H1 (cell line): ENCODE data around the gene GULP1. TPM values are rescaled to one million over a fixed set of nuclear protein-coding genes. Genes with fewer than 3 reads are reported as not detected.

Source experiments
- CTCF ChIA-PET: fragments of 300-600 bp; sonication (Branson Sonifier 250); formaldehyde crosslinking; loops from one replicate; lab custom pipeline; 2021; ENCODE audit not compliant: partially characterized antibody; lab: Charles Lee
- POLR2A ChIA-PET: fragments of 300-600 bp; sonication (Branson Sonifier 250); formaldehyde crosslinking; loops from one replicate; lab custom pipeline; 2021; ENCODE audit warnings: inconsistent platforms; ENCODE audit not compliant: partially characterized antibody; lab: Charles Lee
- DNase-seq, 2 experiments: peaks; one replicate each; pipeline versions ENCODE4 v3.0.0 to v3.0.0-alpha.2; 2010 to 2022; ENCODE audit warnings: low spot score in 2 of 2, low read depth in 1 of 2, mixed read lengths in 1 of 2
- FAIRE-seq: peaks from 2 replicates; lab custom pipeline; 2011; peaks lifted over from hg19 to GRCh38; lab: Jason Lieb, UNC
- H2AFZ ChIP-seq: 2 replicates; pipeline ENCODE4 v1.8.1; 2012; ENCODE audit warnings: low read length, inconsistent platforms
- H2AK5ac ChIP-seq: 2 replicates; pipeline ENCODE4 v1.6.1; 2013; ENCODE audit warnings: low read depth, low read length
- H2BK120ac ChIP-seq: replicated peaks from 2 replicates; pipeline ENCODE3; 2013; ENCODE audit warnings: low read depth, low read length, inconsistent platforms
- H2BK12ac ChIP-seq: 2 replicates; pipeline ENCODE4 v1.6.1; 2013; ENCODE audit warnings: low read depth, low read length
- H2BK15ac ChIP-seq: 2 replicates; pipeline ENCODE4 v1.6.1; 2013; ENCODE audit warnings: low read length
- H2BK20ac ChIP-seq: 2 replicates; pipeline ENCODE4 v1.6.1; 2013; ENCODE audit warnings: low read length
- H2BK5ac ChIP-seq: 2 replicates; pipeline ENCODE4 v1.6.1; 2013; ENCODE audit warnings: low read depth, low read length
- H3K14ac ChIP-seq: 2 replicates; pipeline ENCODE4 v1.6.1; 2013; ENCODE audit warnings: inconsistent platforms; ENCODE audit not compliant: insufficient read length
- H3K18ac ChIP-seq: 2 replicates; pipeline ENCODE4 v1.6.1; 2013; ENCODE audit warnings: low read length; ENCODE audit errors: extremely low read depth
- H3K23ac ChIP-seq: 2 replicates; pipeline ENCODE4 v1.6.1; 2013; ENCODE audit warnings: inconsistent platforms; ENCODE audit not compliant: insufficient read length
- H3K23me2 ChIP-seq: 2 replicates; pipeline ENCODE4 v1.6.1; 2013; ENCODE audit warnings: low read depth, low read length
- H3K27ac ChIP-seq: 2 replicates; pipeline ENCODE4 v1.6.1; 2011; ENCODE audit warnings: low read depth, low read length, inconsistent platforms
- H3K27me3 ChIP-seq, 4 experiments: replicated peaks in 1 of 4; 1 replicate in 1 of 4; 2 replicates in 3 of 4; pipeline versions ENCODE4 v1.6.1 to v1.8.1; 2011 to 2013; ENCODE audit warnings: low read length in 3 of 4, mild to moderate bottlenecking in 3 of 4, inconsistent platforms in 2 of 4, mixed read lengths in 2 of 4, moderate library complexity in 1 of 4; ENCODE audit not compliant: control insufficient read depth in 3 of 4, insufficient read depth in 3 of 4; ENCODE audit errors: extremely low read depth in 1 of 4
- H3K36me3 ChIP-seq, 4 experiments: 2 replicates each; pipeline versions ENCODE4 v1.6.1 to v1.8.1; 2011 to 2013; ENCODE audit warnings: mild to moderate bottlenecking in 4 of 4, low read length in 3 of 4, moderate library complexity in 2 of 4, control low read depth in 1 of 4, inconsistent platforms in 1 of 4; ENCODE audit not compliant: insufficient read depth in 4 of 4, control insufficient read depth in 2 of 4
- H3K4ac ChIP-seq: replicated peaks from 2 replicates; pipeline ENCODE3; 2013; ENCODE audit warnings: low read length, low read depth, mixed read lengths, inconsistent platforms; ENCODE audit not compliant: insufficient read length
- H3K4me1 ChIP-seq, 4 experiments: replicated peaks in 1 of 4; 1 replicate in 1 of 4; 2 replicates in 3 of 4; pipeline versions ENCODE4 v1.6.1 to v1.8.1; 2011 to 2013; ENCODE audit warnings: low read length in 3 of 4, inconsistent platforms in 2 of 4, mixed read lengths in 1 of 4; ENCODE audit not compliant: insufficient read depth in 4 of 4, control insufficient read depth in 3 of 4
- H3K4me2 ChIP-seq, 2 experiments: 2 replicates each; pipeline versions ENCODE4 v1.6.1 to v1.8.1; 2011 to 2013; ENCODE audit warnings: low read depth in 2 of 2, low read length in 2 of 2, control low read depth in 1 of 2, inconsistent platforms in 1 of 2, mild to moderate bottlenecking in 1 of 2; ENCODE audit not compliant: insufficient read depth in 1 of 2
- H3K4me3 ChIP-seq, 4 experiments: fragments of 200-600, 300-600 bp in 1 of 4; sonication (generic), shearing (Covaris generic), sonication (Bioruptor Twin) in 1 of 4; 2 replicates each; pipeline versions ENCODE4 v1.5.1 to v1.8.1; 2011 to 2016; ENCODE audit warnings: low read length in 4 of 4, low read depth in 3 of 4, control low read depth in 2 of 4, inconsistent platforms in 2 of 4, mild to moderate bottlenecking in 2 of 4, mixed read lengths in 1 of 4, moderate library complexity in 1 of 4; ENCODE audit not compliant: insufficient read depth in 2 of 4; ENCODE audit errors: extremely low read depth in 1 of 4
- H3K56ac ChIP-seq: replicated peaks from 2 replicates; pipeline ENCODE3; 2013; ENCODE audit warnings: low read depth, mild to moderate bottlenecking, mixed read lengths, low read length, inconsistent platforms; ENCODE audit not compliant: insufficient read length
- H3K79me1 ChIP-seq: 2 replicates; pipeline ENCODE4 v1.6.1; 2013; ENCODE audit warnings: low read depth, low read length, control low read depth
- H3K79me2 ChIP-seq, 2 experiments: 2 replicates each; pipeline versions ENCODE4 v1.6.1 to v1.8.1; 2012 to 2013; ENCODE audit warnings: low read length in 2 of 2, mild to moderate bottlenecking in 2 of 2, inconsistent platforms in 1 of 2; ENCODE audit not compliant: insufficient read depth in 2 of 2, control insufficient read depth in 1 of 2
- H3K9ac ChIP-seq, 4 experiments: replicated peaks in 1 of 4; 1 replicate in 1 of 4; 2 replicates in 3 of 4; pipeline versions ENCODE4 v1.6.1 to v1.8.1; 2011 to 2013; ENCODE audit warnings: low read depth in 3 of 4, low read length in 3 of 4, control low read depth in 2 of 4, mild to moderate bottlenecking in 2 of 4, moderate library complexity in 2 of 4, inconsistent platforms in 1 of 4; ENCODE audit errors: extremely low read depth in 1 of 4
- H3K9me3 ChIP-seq, 2 experiments: 2 replicates each; pipeline versions ENCODE4 v1.6.1 to v1.8.1; 2012 to 2013; ENCODE audit warnings: mild to moderate bottlenecking in 2 of 2, moderate library complexity in 2 of 2, control low read depth in 1 of 2, inconsistent platforms in 1 of 2, low read depth in 1 of 2, low read length in 1 of 2, mixed read lengths in 1 of 2; ENCODE audit not compliant: insufficient read depth in 2 of 2
- H4K20me1 ChIP-seq, 2 experiments: replicated peaks in 1 of 2; 2 replicates each; pipeline versions ENCODE3 to v1.8.1; 2011 to 2013; ENCODE audit warnings: inconsistent platforms in 2 of 2, low read length in 2 of 2, mild to moderate bottlenecking in 1 of 2; ENCODE audit not compliant: insufficient read depth in 2 of 2, control insufficient read depth in 1 of 2
- H4K5ac ChIP-seq: 2 replicates; pipeline ENCODE4 v1.6.1; 2013; ENCODE audit warnings: low read length, low read depth, mixed read lengths, inconsistent platforms; ENCODE audit not compliant: insufficient read length
- H4K8ac ChIP-seq: 2 replicates; pipeline ENCODE4 v1.8.0; 2013; ENCODE audit warnings: mild to moderate bottlenecking, moderate library complexity, low read length, inconsistent platforms; ENCODE audit not compliant: insufficient read depth; ENCODE audit errors: extremely low read depth
- H4K91ac ChIP-seq: replicated peaks from 2 replicates; pipeline ENCODE3; 2013; ENCODE audit warnings: low read length, mixed read lengths, inconsistent platforms; ENCODE audit not compliant: insufficient read length
- BACH1 ChIP-seq: IDR thresholded peaks from 2 replicates; pipeline ENCODE4 v1.6.1; 2012; ENCODE audit warnings: low read length, improper control_type of control experiment
- BCL11A ChIP-seq, 2 experiments: IDR thresholded peaks; one replicate each; pipeline ENCODE4 v1.6.1; 2011; ENCODE audit warnings: low read depth in 2 of 2, low read length in 2 of 2, mild to moderate bottlenecking in 2 of 2
- CHD2 ChIP-seq: IDR thresholded peaks from 2 replicates; pipeline ENCODE4 v1.6.1; 2012; ENCODE audit warnings: low read length, improper control_type of control experiment
- CREB1 ChIP-seq: IDR thresholded peaks from 2 replicates; pipeline ENCODE4 v1.6.1; 2012; ENCODE audit warnings: inconsistent platforms
- FOSL1 ChIP-seq: IDR thresholded peaks from 2 replicates; pipeline ENCODE4 v1.6.1; 2011; ENCODE audit warnings: mild to moderate bottlenecking, low read depth, low read length, moderate library complexity; ENCODE audit not compliant: insufficient read depth
- RBBP5 ChIP-seq: IDR thresholded peaks from 2 replicates; pipeline ENCODE4 v1.7.1; 2012; ENCODE audit warnings: low read depth, mild to moderate bottlenecking, inconsistent platforms, low read length, moderate library complexity, borderline replicate concordance
- SIRT6 ChIP-seq: IDR thresholded peaks from one replicate; pipeline ENCODE4 v1.7.1; 2012; ENCODE audit warnings: low read length, inconsistent platforms
- TCF12 ChIP-seq: IDR thresholded peaks from 2 replicates; pipeline ENCODE4 v1.6.1; 2011; ENCODE audit warnings: low read depth, mild to moderate bottlenecking, low read length
- YY1 ChIP-seq: IDR thresholded peaks from 2 replicates; pipeline ENCODE4 v1.6.1; 2011; ENCODE audit warnings: low read depth, mild to moderate bottlenecking, low read length
- WGBS, 2 experiments: shearing (Covaris generic) in 1 of 2; methylation state at CpG; one replicate each; pipeline versions ENCODE4 v1.1.6 to v1.1.7; 2013 to 2015; ENCODE audit warnings: low lambda C conversion rate in 2 of 2, mixed read lengths in 2 of 2, inconsistent platforms in 1 of 2, low coverage in 1 of 2, missing lambda C conversion rate in 1 of 2; ENCODE audit not compliant: insufficient replicate concordance in 2 of 2, insufficient coverage in 1 of 2, insufficient read length in 1 of 2; ENCODE audit errors: extremely low coverage in 1 of 2, missing lambda C conversion rate in 1 of 2; 5-methylcytosine and 5-hydroxymethylcytosine counted together
- polyA plus RNA-seq, 7 experiments: library from polyadenylated mRNA; depleted of rRNA in 3 of 7; stranded (reverse) in 5 of 7; unstranded in 2 of 7; fragments of >200 nt in 5 of 7; fragments of 200-250 nt in 2 of 7; gene quantifications; 1 replicate in 5 of 7; 2 replicates in 1 of 7; 4 replicates in 1 of 7; pipeline versions ENCODE4 v1.2.1 to v1.2.3, GENCODE V29; 2011 to 2013; ENCODE audit warnings: missing spikeins in 2 of 7, mixed read lengths in 2 of 7
- total RNA-seq: library from RNA; stranded (reverse); fragmentation: NEBNext Ultra II Directional; extraction: Animal tissue kit (Norgen Biotek cat#: 25700); gene quantifications from 2 replicates; pipeline ENCODE4 v1.2.1, GENCODE V29; 2021

GULP1 gene
- total and polyA plus RNA-seq, 2 of the 8 experiments (the other 6 are each of a cell fraction or from before 2014, with no cell fraction given): 69.7 to 139 TPM

GRCh38 chr2:188251034-188251433 is 40.6 kb upstream of the GULP1 start:
- no peak overlapping the region for H3K9ac ChIP-seq
- no peak overlapping the region for H3K23ac ChIP-seq
- no peaks in the 10 kb centered on the region for H4K20me1 ChIP-seq
- H3K79me2 ChIP-seq: no peaks in the 10 kb centered on the region
- no peak for DNase-seq
- no peaks in the 10 kb centered on the region for H3K36me3 ChIP-seq
- no peak overlapping the region for H3K4me2 ChIP-seq
- H3K4ac ChIP-seq: no peak overlapping the region
- no peak overlapping the region for H2BK5ac ChIP-seq
- H3K9me3 ChIP-seq: no peaks in the 10 kb centered on the region
- no peak overlapping the region for H3K56ac ChIP-seq
- H4K8ac ChIP-seq: no peak overlapping the region
- no peak overlapping the region for H2BK20ac ChIP-seq
- peak; percentile 28 for FAIRE-seq
- no peak overlapping the region for H3K18ac ChIP-seq
- no peak overlapping the region for H3K14ac ChIP-seq
- H3K27me3 ChIP-seq: no peaks in the 10 kb centered on the region
- no peak overlapping the region for H2BK15ac ChIP-seq
- H4K91ac ChIP-seq: no peak overlapping the region
- H3K23me2 ChIP-seq: no peaks in the 10 kb centered on the region
- H3K27ac ChIP-seq: no peak overlapping the region
- TF ChIP-seq RBBP5 (no peak), CREB1 (no peak), FOSL1 (no peak), CHD2 (no peak), BACH1 (no peak), SIRT6 (no peak), YY1 (no peak), BCL11A (IDR thresholded peaks at IDR 0.05; ENCODE audit: low read depth in 2 of 2, low read length in 2 of 2) (no peak), TCF12 (no peak)
- TF ChIP-seq, all 59 proteins: peak for 0
- Histone ChIP-seq H2BK12ac (no peak overlapping the region), H2AK5ac (no peak overlapping the region), H4K5ac (no peak overlapping the region), H2BK120ac (no peak overlapping the region), H3K4me1 (peaks cover 0 to 5% (median 1%) of the 10 kb centered on the region in 4 experiments; a peak in 2 of 7 replicates), H3K79me1 (no peaks in the 10 kb centered on the region), H2AFZ (no peak overlapping the region), H3K4me3 (no peak overlapping the region)
- ChIA-PET CTCF (no interaction called here), POLR2A (no interaction called here)
- 96% methylated on average over 1 of the region's 1 CpG; no CpG with 5 or more reads in 1 of the 2 experiments for WGBS, 2 experiments
